ENCODE data around the gene CALR3.
A peak's percentile ranks its signal among the peaks of the same experiment; 100 is the strongest.

The CALR3 gene

GRCh38 chr19:16444269-16444600 is 51.7 kb downstream of the CALR3 start:
- no peak for DNase-seq (ENCODE audit: low read depth)
- H3K4me3 ChIP-seq (ENCODE audit: control insufficient read depth, low read depth, low read length): no peak overlapping the region
- TF ChIP-seq CTCF (IDR thresholded peaks at IDR 0.05; ENCODE audit: control insufficient read depth, insufficient read depth, low read depth, low read length, missing control alignments): no peak

- TF ChIP-seq CTCF (IDR thresholded peaks at IDR 0.05; ENCODE audit: control insufficient read depth, insufficient read depth, low read depth, low read length, missing control alignments): no peak
- no peak overlapping the region for H3K4me3 ChIP-seq (ENCODE audit: control insufficient read depth, low read depth, low read length)
- DNase-seq (ENCODE audit: low read depth): no peak
Measured at GRCh38 chr19:16442386-16443276, 53.3 kb downstream of the CALR3 start.

GRCh38 chr19:16441661-16442162 is 54.3 kb downstream of the CALR3 start:
- peak; percentile 39 for TF ChIP-seq CTCF (IDR thresholded peaks at IDR 0.05; ENCODE audit: control insufficient read depth, insufficient read depth, low read depth, low read length, missing control alignments)
- no peak for DNase-seq (ENCODE audit: low read depth)
- no peak overlapping the region for H3K4me3 ChIP-seq (ENCODE audit: control insufficient read depth, low read depth, low read length)

- TF ChIP-seq CTCF (IDR thresholded peaks at IDR 0.05; ENCODE audit: control insufficient read depth, insufficient read depth, low read depth, low read length, missing control alignments): no peak
- H3K4me3 ChIP-seq (ENCODE audit: control insufficient read depth, low read depth, low read length): no peak overlapping the region
- DNase-seq (ENCODE audit: low read depth): no peak
Measured at GRCh38 chr19:16436780-16437332, 59.1 kb downstream of the CALR3 start.

GRCh38 chr19:16435999-16436650 is 59.8 kb downstream of the CALR3 start:
- no peak for TF ChIP-seq CTCF (IDR thresholded peaks at IDR 0.05; ENCODE audit: control insufficient read depth, insufficient read depth, low read depth, low read length, missing control alignments)
- DNase-seq (ENCODE audit: low read depth): no peak
- no peak overlapping the region for H3K4me3 ChIP-seq (ENCODE audit: control insufficient read depth, low read depth, low read length)

GRCh38 chr19:16435238-16435917 is 60.6 kb downstream of the CALR3 start:
- DNase-seq (ENCODE audit: low read depth): peak; percentile 89

More at GRCh38 chr19:16435238-16435917, 60.6 kb downstream of the CALR3 start:
- H3K4me3 ChIP-seq (ENCODE audit: control insufficient read depth, low read depth, low read length): no peak overlapping the region
- no peak for TF ChIP-seq CTCF (IDR thresholded peaks at IDR 0.05; ENCODE audit: control insufficient read depth, insufficient read depth, low read depth, low read length, missing control alignments)
